Liver (tissue), 9 donors: Measurements from ENCODE around the gene PTPN14. TPM values are rescaled to one million over a fixed set of nuclear protein-coding genes. Genes with fewer than 3 reads are reported as not detected.

Experiments
- DNase-seq: peaks from one replicate; pipeline ENCODE4 v3.0.0-alpha.2; 2017; ENCODE audit warnings: low spot score
- H3K27ac ChIP-seq, 2 donors: one replicate each; pipeline ENCODE4 v1.7.0; 2013; ENCODE audit warnings: inconsistent platforms in 2 of 2, low read length in 2 of 2, control low read depth in 1 of 2, low read depth in 1 of 2, mild to moderate bottlenecking in 1 of 2
- H3K27me3 ChIP-seq, 4 donors: one replicate each; pipeline versions ENCODE4 v1.6.1 to v1.7.0; 2013; ENCODE audit warnings: low read length in 3 of 4, inconsistent platforms in 1 of 4, mild to moderate bottlenecking in 1 of 4, moderate library complexity in 1 of 4; ENCODE audit not compliant: control insufficient read depth in 4 of 4, insufficient read depth in 4 of 4
- H3K36me3 ChIP-seq, 4 donors: one replicate each; pipeline versions ENCODE4 v1.6.1 to v1.7.0; 2013; ENCODE audit warnings: low read length in 3 of 4, mild to moderate bottlenecking in 3 of 4, low read depth in 1 of 4, moderate library complexity in 1 of 4; ENCODE audit not compliant: control insufficient read depth in 4 of 4, insufficient read depth in 3 of 4
- H3K4me1 ChIP-seq, 4 donors: one replicate each; pipeline versions ENCODE4 v1.6.1 to v1.7.0; 2013; ENCODE audit warnings: low read length in 3 of 4, mild to moderate bottlenecking in 3 of 4, moderate library complexity in 1 of 4; ENCODE audit not compliant: control insufficient read depth in 4 of 4, insufficient read depth in 4 of 4
- H3K4me3 ChIP-seq, 3 donors: one replicate each; pipeline versions ENCODE4 v1.6.1 to v1.7.0; 2013; ENCODE audit warnings: low read length in 3 of 3, control low read depth in 1 of 3, low read depth in 1 of 3, mild to moderate bottlenecking in 1 of 3
- H3K9ac ChIP-seq, 2 donors: one replicate each; pipeline ENCODE4 v1.7.0; 2013; ENCODE audit warnings: low read length in 2 of 2, mild to moderate bottlenecking in 2 of 2, moderate library complexity in 2 of 2, control low read depth in 1 of 2, low read depth in 1 of 2
- H3K9me3 ChIP-seq, 4 donors: one replicate each; pipeline versions ENCODE4 v1.6.1 to v1.7.0; 2013; ENCODE audit warnings: low read length in 3 of 4; ENCODE audit not compliant: control insufficient read depth in 4 of 4
- EGR1 ChIP-seq, 2 donors: IDR thresholded peaks; 2 replicates each; pipeline ENCODE4 v1.6.1; 2016 to 2018; ENCODE audit warnings: antibody characterized with exemption in 2 of 2, low read depth in 2 of 2
- FOXA1 ChIP-seq: IDR thresholded peaks from 2 replicates; pipeline ENCODE4 v1.6.1; 2016; ENCODE audit warnings: antibody characterized with exemption
- FOXA2 ChIP-seq: IDR thresholded peaks from 2 replicates; pipeline ENCODE4 v1.6.1; 2016; ENCODE audit warnings: antibody characterized with exemption
- GABPA ChIP-seq, 2 donors: IDR thresholded peaks in 1 of 2; conservative IDR thresholded peaks in 1 of 2; 2 replicates each; pipeline ENCODE4 v1.6.1; 2016; ENCODE audit warnings: antibody characterized with exemption in 2 of 2, mild to moderate bottlenecking in 1 of 2, moderate library complexity in 1 of 2
- HNF4A ChIP-seq, 2 donors: conservative IDR thresholded peaks; 2 replicates each; pipeline ENCODE4 v1.6.1; 2016; ENCODE audit warnings: antibody characterized with exemption in 2 of 2, mild to moderate bottlenecking in 2 of 2
- HNF4G ChIP-seq: IDR thresholded peaks from 2 replicates; pipeline ENCODE4 v1.6.1; 2016; ENCODE audit warnings: antibody characterized with exemption
- JUND ChIP-seq, 2 donors: IDR thresholded peaks; 2 replicates each; pipeline ENCODE4 v1.6.1; 2016; ENCODE audit warnings: antibody characterized with exemption in 2 of 2
- NR2F2 ChIP-seq: IDR thresholded peaks from 2 replicates; pipeline ENCODE4 v1.6.1; 2016; ENCODE audit warnings: antibody characterized with exemption
- RAD21 ChIP-seq, 2 donors: IDR thresholded peaks; 2 replicates each; pipeline ENCODE4 v1.6.1; 2016; ENCODE audit warnings: antibody characterized with exemption in 2 of 2, mild to moderate bottlenecking in 2 of 2
- RXRA ChIP-seq, 2 donors: IDR thresholded peaks; 2 replicates each; pipeline ENCODE4 v1.6.1; 2017 to 2018; ENCODE audit warnings: antibody characterized with exemption in 2 of 2, mild to moderate bottlenecking in 1 of 2
- SP1 ChIP-seq: IDR thresholded peaks from 2 replicates; pipeline ENCODE4 v1.6.1; 2018; ENCODE audit warnings: antibody characterized with exemption, mild to moderate bottlenecking
- TAF1 ChIP-seq: conservative IDR thresholded peaks from 2 replicates; pipeline ENCODE4 v1.6.1; 2016; ENCODE audit warnings: antibody characterized with exemption, mild to moderate bottlenecking
- YY1 ChIP-seq: IDR thresholded peaks from 2 replicates; pipeline ENCODE4 v1.6.1; 2016; ENCODE audit warnings: antibody characterized with exemption, mild to moderate bottlenecking
- WGBS: extraction: QIAGEN DNeasy Blood & Tissue Kit; methylation state at CpG from one replicate; pipeline ENCODE4 v1.1.7; 2013; 5-methylcytosine and 5-hydroxymethylcytosine counted together
- polyA plus RNA-seq, 2 donors: library from polyadenylated mRNA; stranded (reverse) in 1 of 2; unstranded in 1 of 2; fragments of 200-250 nt in 1 of 2; fragments of >200 nt in 1 of 2; fragmentation: Nextera tagmentation in 1 of 2; extraction: Ambion mirVana in 1 of 2; gene quantifications; one replicate each; pipeline versions ENCODE4 v1.2.1 to v1.2.3, GENCODE V29; 2013 to 2015
- total RNA-seq, 2 donors: library from RNA; depleted of rRNA; stranded (reverse); fragments of >200 nt; gene quantifications; one replicate each; pipeline ENCODE4 v1.2.3, GENCODE V29; 2014
- TF ChIP-seq, protein P1 (sequence below): IDR thresholded peaks from 2 replicates; pipeline ENCODE4 v1.6.1; 2016; ENCODE audit warnings: antibody characterized with exemption, mild to moderate bottlenecking
- TF ChIP-seq, protein P2 (sequence below): fragments of 150-350 bp; IDR thresholded peaks from 2 replicates; pipeline ENCODE4 v1.5.1; 2017; ENCODE audit warnings: improper control_type of control experiment, low read depth, low read length; ENCODE audit not compliant: missing input control
- TF ChIP-seq, protein P3 (sequence below): IDR thresholded peaks from 2 replicates; pipeline ENCODE4 v1.6.1; 2016; ENCODE audit warnings: antibody characterized with exemption
- TF ChIP-seq, protein P4 (sequence below): IDR thresholded peaks from 2 replicates; pipeline ENCODE4 v1.6.1; 2016; ENCODE audit warnings: antibody characterized with exemption
- TF ChIP-seq, protein P5 (sequence below): IDR thresholded peaks from 2 replicates; pipeline ENCODE4 v1.6.1; 2016; ENCODE audit warnings: antibody characterized with exemption
- donor health status: healthy.
- donor health status: healthy.
- donor health status: healthy.
- donor health status: healthy.
- donor health status: healthy.

PTPN14 gene
- total and polyA plus RNA-seq, 4 donors: 0.54 to 3.2 (median 1.5) TPM

DNA sequence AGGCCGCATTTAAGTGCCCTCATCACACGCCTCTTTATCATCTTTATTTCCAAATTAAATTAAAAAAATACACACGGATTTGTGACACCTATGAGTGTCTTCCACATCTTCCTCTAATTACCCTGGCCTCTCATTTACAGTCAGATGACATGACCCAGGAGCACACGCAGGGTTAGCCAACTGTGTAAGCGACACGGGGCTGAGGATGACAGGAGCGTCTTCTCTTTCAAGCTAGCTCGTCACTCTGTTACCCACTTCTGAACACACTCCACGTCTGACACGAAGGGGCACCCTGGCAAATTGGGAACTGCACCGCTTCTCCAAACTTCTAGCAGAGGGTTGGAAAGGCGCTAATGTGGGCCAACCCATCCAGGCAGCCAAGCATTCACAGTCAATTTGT, 158.3 kb downstream of the PTPN14 start:
- Histone ChIP-seq H3K36me3 (no peaks in the 10 kb centered on the region), H3K9me3 (no peaks in the 10 kb centered on the region), H3K27ac (no peak overlapping the region), H3K4me3 (no peak overlapping the region), H3K4me1 (no peaks in the 10 kb centered on the region), H3K27me3 (no peaks in the 10 kb centered on the region), H3K9ac (no peak overlapping the region)
- DNase-seq: no peak
- WGBS: 90% methylated on average over 12 of the region's 12 CpGs
- no peak for TF ChIP-seq JUND (IDR thresholded peaks at IDR 0.05)
- TF ChIP-seq FOXA2: no peak
- TF ChIP-seq HNF4A (conservative IDR thresholded peaks at IDR 0.05): no peak
- no peak for TF ChIP-seq YY1
- TF ChIP-seq RAD21 (IDR thresholded peaks at IDR 0.05): no peak
- TF ChIP-seq TAF1: no peak
- TF ChIP-seq HNF4G: no peak
- TF ChIP-seq, protein P1, sequence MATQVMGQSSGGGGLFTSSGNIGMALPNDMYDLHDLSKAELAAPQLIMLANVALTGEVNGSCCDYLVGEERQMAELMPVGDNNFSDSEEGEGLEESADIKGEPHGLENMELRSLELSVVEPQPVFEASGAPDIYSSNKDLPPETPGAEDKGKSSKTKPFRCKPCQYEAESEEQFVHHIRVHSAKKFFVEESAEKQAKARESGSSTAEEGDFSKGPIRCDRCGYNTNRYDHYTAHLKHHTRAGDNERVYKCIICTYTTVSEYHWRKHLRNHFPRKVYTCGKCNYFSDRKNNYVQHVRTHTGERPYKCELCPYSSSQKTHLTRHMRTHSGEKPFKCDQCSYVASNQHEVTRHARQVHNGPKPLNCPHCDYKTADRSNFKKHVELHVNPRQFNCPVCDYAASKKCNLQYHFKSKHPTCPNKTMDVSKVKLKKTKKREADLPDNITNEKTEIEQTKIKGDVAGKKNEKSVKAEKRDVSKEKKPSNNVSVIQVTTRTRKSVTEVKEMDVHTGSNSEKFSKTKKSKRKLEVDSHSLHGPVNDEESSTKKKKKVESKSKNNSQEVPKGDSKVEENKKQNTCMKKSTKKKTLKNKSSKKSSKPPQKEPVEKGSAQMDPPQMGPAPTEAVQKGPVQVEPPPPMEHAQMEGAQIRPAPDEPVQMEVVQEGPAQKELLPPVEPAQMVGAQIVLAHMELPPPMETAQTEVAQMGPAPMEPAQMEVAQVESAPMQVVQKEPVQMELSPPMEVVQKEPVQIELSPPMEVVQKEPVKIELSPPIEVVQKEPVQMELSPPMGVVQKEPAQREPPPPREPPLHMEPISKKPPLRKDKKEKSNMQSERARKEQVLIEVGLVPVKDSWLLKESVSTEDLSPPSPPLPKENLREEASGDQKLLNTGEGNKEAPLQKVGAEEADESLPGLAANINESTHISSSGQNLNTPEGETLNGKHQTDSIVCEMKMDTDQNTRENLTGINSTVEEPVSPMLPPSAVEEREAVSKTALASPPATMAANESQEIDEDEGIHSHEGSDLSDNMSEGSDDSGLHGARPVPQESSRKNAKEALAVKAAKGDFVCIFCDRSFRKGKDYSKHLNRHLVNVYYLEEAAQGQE: no peak
- TF ChIP-seq, protein P2, sequence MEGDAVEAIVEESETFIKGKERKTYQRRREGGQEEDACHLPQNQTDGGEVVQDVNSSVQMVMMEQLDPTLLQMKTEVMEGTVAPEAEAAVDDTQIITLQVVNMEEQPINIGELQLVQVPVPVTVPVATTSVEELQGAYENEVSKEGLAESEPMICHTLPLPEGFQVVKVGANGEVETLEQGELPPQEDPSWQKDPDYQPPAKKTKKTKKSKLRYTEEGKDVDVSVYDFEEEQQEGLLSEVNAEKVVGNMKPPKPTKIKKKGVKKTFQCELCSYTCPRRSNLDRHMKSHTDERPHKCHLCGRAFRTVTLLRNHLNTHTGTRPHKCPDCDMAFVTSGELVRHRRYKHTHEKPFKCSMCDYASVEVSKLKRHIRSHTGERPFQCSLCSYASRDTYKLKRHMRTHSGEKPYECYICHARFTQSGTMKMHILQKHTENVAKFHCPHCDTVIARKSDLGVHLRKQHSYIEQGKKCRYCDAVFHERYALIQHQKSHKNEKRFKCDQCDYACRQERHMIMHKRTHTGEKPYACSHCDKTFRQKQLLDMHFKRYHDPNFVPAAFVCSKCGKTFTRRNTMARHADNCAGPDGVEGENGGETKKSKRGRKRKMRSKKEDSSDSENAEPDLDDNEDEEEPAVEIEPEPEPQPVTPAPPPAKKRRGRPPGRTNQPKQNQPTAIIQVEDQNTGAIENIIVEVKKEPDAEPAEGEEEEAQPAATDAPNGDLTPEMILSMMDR: no peak
- no peak for TF ChIP-seq NR2F2
- TF ChIP-seq, protein P3, sequence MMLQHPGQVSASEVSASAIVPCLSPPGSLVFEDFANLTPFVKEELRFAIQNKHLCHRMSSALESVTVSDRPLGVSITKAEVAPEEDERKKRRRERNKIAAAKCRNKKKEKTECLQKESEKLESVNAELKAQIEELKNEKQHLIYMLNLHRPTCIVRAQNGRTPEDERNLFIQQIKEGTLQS: no peak
- TF ChIP-seq, protein P4, sequence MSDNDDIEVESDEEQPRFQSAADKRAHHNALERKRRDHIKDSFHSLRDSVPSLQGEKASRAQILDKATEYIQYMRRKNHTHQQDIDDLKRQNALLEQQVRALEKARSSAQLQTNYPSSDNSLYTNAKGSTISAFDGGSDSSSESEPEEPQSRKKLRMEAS: no peak
- TF ChIP-seq, protein P5, sequence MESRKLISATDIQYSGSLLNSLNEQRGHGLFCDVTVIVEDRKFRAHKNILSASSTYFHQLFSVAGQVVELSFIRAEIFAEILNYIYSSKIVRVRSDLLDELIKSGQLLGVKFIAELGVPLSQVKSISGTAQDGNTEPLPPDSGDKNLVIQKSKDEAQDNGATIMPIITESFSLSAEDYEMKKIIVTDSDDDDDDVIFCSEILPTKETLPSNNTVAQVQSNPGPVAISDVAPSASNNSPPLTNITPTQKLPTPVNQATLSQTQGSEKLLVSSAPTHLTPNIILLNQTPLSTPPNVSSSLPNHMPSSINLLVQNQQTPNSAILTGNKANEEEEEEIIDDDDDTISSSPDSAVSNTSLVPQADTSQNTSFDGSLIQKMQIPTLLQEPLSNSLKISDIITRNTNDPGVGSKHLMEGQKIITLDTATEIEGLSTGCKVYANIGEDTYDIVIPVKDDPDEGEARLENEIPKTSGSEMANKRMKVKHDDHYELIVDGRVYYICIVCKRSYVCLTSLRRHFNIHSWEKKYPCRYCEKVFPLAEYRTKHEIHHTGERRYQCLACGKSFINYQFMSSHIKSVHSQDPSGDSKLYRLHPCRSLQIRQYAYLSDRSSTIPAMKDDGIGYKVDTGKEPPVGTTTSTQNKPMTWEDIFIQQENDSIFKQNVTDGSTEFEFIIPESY: no peak
- no peak for TF ChIP-seq SP1
- TF ChIP-seq GABPA (IDR thresholded peaks at IDR 0.05 in 1 of 2, conservative IDR thresholded peaks at IDR 0.05 in 1 of 2): no peak
- TF ChIP-seq FOXA1: no peak
- no peak for TF ChIP-seq RXRA (IDR thresholded peaks at IDR 0.05)
- no peak for TF ChIP-seq EGR1 (IDR thresholded peaks at IDR 0.05; ENCODE audit: low read depth in 2 of 2)
